ENCODE data around the gene SLC39A9.

Gene SLC39A9

GRCh38 chr14:69368381-69368780 lies 30.1 kb upstream of the SLC39A9 start:
- no peak for DNase-seq (ENCODE audit: low spot score)
- TF ChIP-seq CTCF (IDR thresholded peaks at IDR 0.05; ENCODE audit: extremely low read depth, missing control alignments), result no peak

- DNase-seq (ENCODE audit: low spot score), result no peak
- TF ChIP-seq CTCF (IDR thresholded peaks at IDR 0.05; ENCODE audit: extremely low read depth, missing control alignments), result no peak
Measured at GRCh38 chr14:69370061-69370460, 28.4 kb upstream of the SLC39A9 start.

- TF ChIP-seq CTCF (IDR thresholded peaks at IDR 0.05; ENCODE audit: extremely low read depth, missing control alignments), result no peak
- no peak for DNase-seq (ENCODE audit: low spot score)
Measured at GRCh38 chr14:69372146-69372545, 26.3 kb upstream of the SLC39A9 start.

GRCh38 chr14:69373104-69373503 lies 25.4 kb upstream of the SLC39A9 start:
- no peak for DNase-seq (ENCODE audit: low spot score)
- no peak for TF ChIP-seq CTCF (IDR thresholded peaks at IDR 0.05; ENCODE audit: extremely low read depth, missing control alignments)

GRCh38 chr14:69374235-69374634 lies 24.3 kb upstream of the SLC39A9 start:
- TF ChIP-seq CTCF (IDR thresholded peaks at IDR 0.05; ENCODE audit: extremely low read depth, missing control alignments), result no peak
- no peak for DNase-seq (ENCODE audit: low spot score)

GRCh38 chr14:69375182-69375581 lies 23.3 kb upstream of the SLC39A9 start:
- no peak for DNase-seq (ENCODE audit: low spot score)
- TF ChIP-seq CTCF (IDR thresholded peaks at IDR 0.05; ENCODE audit: extremely low read depth, missing control alignments), result no peak

GRCh38 chr14:69375722-69376121 lies 22.8 kb upstream of the SLC39A9 start:
- TF ChIP-seq CTCF (IDR thresholded peaks at IDR 0.05; ENCODE audit: extremely low read depth, missing control alignments), result no peak
- no peak for DNase-seq (ENCODE audit: low spot score)

Data from GM20000 (cell line).